Breast epithelium (tissue), 4 donors: Measurements from ENCODE around the gene EPHB2. TPM values are rescaled to one million over a fixed set of nuclear protein-coding genes. Genes with fewer than 3 reads are reported as not detected.
"Not testable (repeated sequence)": the region's sequence is repeated elsewhere in the genome, so short reads cannot be mapped to it uniquely, and the experiment has no call there.

Experiments
- DNase-seq, 2 donors: peaks; one replicate each; pipeline ENCODE4 v3.0.0-alpha.2; 2019; ENCODE audit warnings: low spot score in 2 of 2
- H3K27ac ChIP-seq, 2 donors: fragments of 200-600 bp; sonication (generic) in 1 of 2; one replicate each; pipeline ENCODE4 v1.5.1; 2016 to 2019; ENCODE audit warnings: mild to moderate bottlenecking in 1 of 2
- H3K27me3 ChIP-seq, 2 donors: fragments of 200-600 bp; sonication (generic) in 1 of 2; one replicate each; pipeline versions ENCODE4 v1.5.1 to v1.6.0; 2017 to 2019; ENCODE audit warnings: control low read depth in 1 of 2, mild to moderate bottlenecking in 1 of 2
- H3K36me3 ChIP-seq: fragments of 200-600 bp; one replicate; pipeline ENCODE4 v1.5.1; 2019
- H3K4me1 ChIP-seq, 2 donors: fragments of 200-600 bp; sonication (generic); one replicate each; pipeline ENCODE4 v1.5.1; 2016 to 2019; ENCODE audit warnings: control low read depth in 1 of 2
- H3K4me3 ChIP-seq, 3 donors: fragments of 200-600 bp; sonication (generic); 1 replicate in 2 of 3; 2 replicates in 1 of 3; pipeline ENCODE4 v1.5.1; 2016 to 2019; ENCODE audit warnings: mild to moderate bottlenecking in 3 of 3, moderate library complexity in 2 of 3
- H3K9me3 ChIP-seq, 2 donors: fragments of 200-600 bp; sonication (generic) in 1 of 2; one replicate each; pipeline ENCODE4 v1.5.1; 2016 to 2019; ENCODE audit warnings: control low read depth in 1 of 2
- POLR2A ChIP-seq: fragments of 450-650 bp; IDR thresholded peaks from one replicate; pipeline ENCODE4 v1.6.1; 2016; ENCODE audit warnings: antibody characterized with exemption, mild to moderate bottlenecking, moderate library complexity
- POLR2AphosphoS5 ChIP-seq, 3 donors: sonication (generic); formaldehyde crosslinking; IDR thresholded peaks; one replicate each; pipeline ENCODE4 v1.6.1; 2017; ENCODE audit warnings: antibody characterized with exemption in 3 of 3
- intact Hi-C: fragments of 100-400 bp; cut with DNase I; formaldehyde crosslinking; loops from one replicate; pipeline ENCODE4 v1.15.1; 2023; ENCODE audit warnings: low total_unique reads
- total RNA-seq, 3 donors: library from RNA; depleted of rRNA; stranded (reverse); fragments of >200 nt; gene quantifications; one replicate each; pipeline ENCODE4 v1.1.0, GENCODE V29; 2016
- TF ChIP-seq, protein P1 (sequence below), 3 donors: fragments of 450-650 bp; IDR thresholded peaks; one replicate each; pipeline ENCODE4 v1.5.1; 2016 to 2017; ENCODE audit warnings: antibody characterized with exemption in 3 of 3, mild to moderate bottlenecking in 3 of 3, moderate library complexity in 3 of 3

Gene EPHB2
- total RNA-seq, 3 donors from 2014 or later: 1.3 to 4.6 (median 1.5) TPM

DNA sequence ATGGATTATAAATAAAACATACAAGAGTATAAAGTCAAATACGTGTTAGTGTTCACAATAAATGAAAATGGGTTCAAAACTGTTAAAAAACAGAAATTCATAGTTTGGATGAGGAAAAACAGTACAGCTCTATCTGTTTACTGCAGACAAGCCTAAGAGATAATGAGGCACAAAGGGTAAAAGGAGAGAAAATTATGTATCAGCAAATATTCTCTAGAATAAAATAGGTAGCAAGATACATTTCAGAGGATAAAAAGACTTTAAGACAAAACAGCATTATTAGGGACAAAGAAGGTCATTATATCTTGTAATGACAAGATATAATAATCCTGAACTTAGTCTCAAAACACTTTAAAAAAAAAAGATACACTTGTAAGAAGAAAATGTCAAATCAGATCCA, 123.1 kb downstream of the EPHB2 start:
- Histone ChIP-seq H3K27me3 (no peaks in the 10 kb centered on the region), H3K4me1 (no peaks in the 10 kb centered on the region), H3K9me3 (no peaks in the 10 kb centered on the region), H3K27ac (no peak overlapping the region), H3K36me3 (no peaks in the 10 kb centered on the region), H3K4me3 (no peak overlapping the region)
- TF ChIP-seq, protein P1, sequence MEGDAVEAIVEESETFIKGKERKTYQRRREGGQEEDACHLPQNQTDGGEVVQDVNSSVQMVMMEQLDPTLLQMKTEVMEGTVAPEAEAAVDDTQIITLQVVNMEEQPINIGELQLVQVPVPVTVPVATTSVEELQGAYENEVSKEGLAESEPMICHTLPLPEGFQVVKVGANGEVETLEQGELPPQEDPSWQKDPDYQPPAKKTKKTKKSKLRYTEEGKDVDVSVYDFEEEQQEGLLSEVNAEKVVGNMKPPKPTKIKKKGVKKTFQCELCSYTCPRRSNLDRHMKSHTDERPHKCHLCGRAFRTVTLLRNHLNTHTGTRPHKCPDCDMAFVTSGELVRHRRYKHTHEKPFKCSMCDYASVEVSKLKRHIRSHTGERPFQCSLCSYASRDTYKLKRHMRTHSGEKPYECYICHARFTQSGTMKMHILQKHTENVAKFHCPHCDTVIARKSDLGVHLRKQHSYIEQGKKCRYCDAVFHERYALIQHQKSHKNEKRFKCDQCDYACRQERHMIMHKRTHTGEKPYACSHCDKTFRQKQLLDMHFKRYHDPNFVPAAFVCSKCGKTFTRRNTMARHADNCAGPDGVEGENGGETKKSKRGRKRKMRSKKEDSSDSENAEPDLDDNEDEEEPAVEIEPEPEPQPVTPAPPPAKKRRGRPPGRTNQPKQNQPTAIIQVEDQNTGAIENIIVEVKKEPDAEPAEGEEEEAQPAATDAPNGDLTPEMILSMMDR (IDR thresholded peaks at IDR 0.05): no peak
- no peak for TF ChIP-seq POLR2A
- no peak for TF ChIP-seq POLR2AphosphoS5 (IDR thresholded peaks at IDR 0.05)
- intact Hi-C loops: no loop called here
- no peak for DNase-seq

DNA sequence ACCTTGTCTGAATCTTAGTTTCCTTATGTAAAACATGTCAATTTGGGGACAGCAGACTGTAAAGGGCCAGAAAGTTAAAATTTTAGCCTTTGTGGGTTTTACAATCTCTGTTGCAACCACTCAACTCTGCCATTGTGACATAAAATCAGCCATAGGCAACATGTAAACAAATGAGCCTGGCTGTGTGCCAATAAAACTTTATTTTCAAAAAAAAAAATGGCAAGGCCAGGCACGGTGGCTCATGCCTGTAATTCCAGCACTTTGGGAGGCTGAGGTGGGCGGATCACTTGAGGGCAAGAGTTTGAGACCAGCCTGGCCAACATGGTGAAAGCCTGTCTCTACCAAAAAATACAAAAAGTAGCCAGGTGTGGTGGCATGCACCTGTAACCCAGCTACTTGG, 123.8 kb downstream of the EPHB2 start:
- H3K4me1 ChIP-seq, intact Hi-C loops: not testable (repeated sequence)

DNA sequence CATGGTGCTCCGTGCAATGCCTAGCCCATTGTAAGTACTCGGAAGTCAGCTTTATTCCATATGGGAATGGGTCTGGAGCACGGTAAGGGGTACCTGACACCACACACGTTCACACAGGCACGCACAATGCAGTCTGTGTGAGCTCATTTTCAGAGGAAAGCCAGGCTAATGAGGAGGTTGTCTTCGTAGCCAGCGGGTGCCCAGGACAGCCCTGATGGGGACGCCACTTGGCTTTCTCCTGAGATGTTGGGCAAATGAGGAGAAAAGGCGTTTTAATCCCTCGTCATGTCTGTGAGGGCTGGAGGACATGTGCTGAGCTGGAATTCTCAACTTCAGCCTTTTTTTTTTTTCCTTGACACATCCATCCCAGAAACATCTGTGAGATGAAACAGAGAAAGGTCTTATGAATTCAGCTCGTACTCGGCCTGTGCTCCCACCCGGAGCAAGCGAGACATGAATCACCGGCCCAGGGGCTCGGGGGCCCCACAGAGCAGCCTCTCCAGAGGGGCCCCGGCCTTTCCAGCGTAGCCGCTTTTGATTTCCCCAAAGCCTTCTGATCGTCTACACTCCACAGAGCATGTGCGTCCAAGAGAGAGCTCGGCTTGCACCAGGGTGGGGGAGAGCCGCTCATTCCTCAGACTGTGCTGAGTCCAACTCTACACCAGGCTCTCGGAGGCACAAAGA, 125.1 kb downstream of the EPHB2 start:
- Histone ChIP-seq H3K9me3 (no peaks in the 10 kb centered on the region), H3K27me3 (no peaks in the 10 kb centered on the region), H3K4me3 (no peak overlapping the region), H3K36me3 (no peaks in the 10 kb centered on the region), H3K4me1 (no peaks in the 10 kb centered on the region), H3K27ac (no peak overlapping the region)
- DNase-seq: no peak
- TF ChIP-seq POLR2AphosphoS5 (IDR thresholded peaks at IDR 0.05) (no peak), POLR2A (no peak)
- TF ChIP-seq, protein P1 (IDR thresholded peaks at IDR 0.05): no peak
- intact Hi-C loops: no loop called here

More for the DNA sequence above, 123.8 kb downstream of the EPHB2 start:
- not testable (repeated sequence) for H3K4me3 ChIP-seq, DNase-seq, H3K36me3 ChIP-seq, H3K9me3 ChIP-seq, H3K27ac ChIP-seq, H3K27me3 ChIP-seq

DNA sequence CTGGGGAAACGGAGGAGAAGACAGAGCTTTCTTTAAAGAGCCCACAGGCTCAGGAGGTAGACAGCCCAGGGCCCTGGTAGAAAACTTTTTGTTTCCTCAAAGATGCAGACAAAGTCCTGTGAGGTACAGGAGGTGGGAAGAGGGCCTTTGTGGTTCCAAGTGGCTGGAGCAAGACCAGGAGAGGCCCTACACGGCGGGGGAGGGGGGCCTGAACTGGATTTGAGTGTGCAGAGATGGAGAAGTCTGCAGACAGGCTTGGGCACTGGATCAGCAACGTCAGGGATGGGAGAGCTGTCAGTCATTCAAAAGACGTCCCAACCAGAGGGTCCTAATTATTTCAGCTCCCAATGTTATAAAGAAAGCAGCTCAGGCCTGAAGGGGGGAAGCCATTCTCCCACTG, 126.2 kb downstream of the EPHB2 start:
- no peak for TF ChIP-seq POLR2A
- TF ChIP-seq, protein P1 (IDR thresholded peaks at IDR 0.05): no peak
- no peak for TF ChIP-seq POLR2AphosphoS5 (IDR thresholded peaks at IDR 0.05)
- no peak for DNase-seq
- Histone ChIP-seq H3K4me1 (no peaks in the 10 kb centered on the region), H3K36me3 (no peaks in the 10 kb centered on the region), H3K27ac (no peak overlapping the region), H3K9me3 (no peaks in the 10 kb centered on the region), H3K4me3 (no peak overlapping the region), H3K27me3 (no peaks in the 10 kb centered on the region)
- intact Hi-C loops: no loop called here

DNA sequence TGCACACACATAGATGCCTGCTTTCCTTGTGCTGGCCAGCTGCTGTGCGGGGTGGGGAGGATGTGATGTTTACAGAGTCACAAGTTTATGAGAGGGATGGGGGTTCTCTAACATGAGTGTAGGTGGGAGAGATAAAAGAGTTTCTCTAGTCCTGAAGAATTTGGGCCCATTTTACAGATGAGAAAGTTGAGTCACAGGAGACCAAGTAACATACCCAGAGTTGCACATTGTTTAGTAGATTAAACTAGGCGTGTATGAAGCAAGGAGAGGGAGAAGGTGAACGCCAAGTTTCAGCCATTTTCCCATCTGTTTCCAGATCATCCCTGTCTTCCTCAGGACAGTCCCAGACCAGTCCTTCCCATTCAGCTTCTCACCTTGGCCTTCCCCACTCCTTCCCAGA, 126.7 kb downstream of the EPHB2 start:
- TF ChIP-seq POLR2AphosphoS5 (IDR thresholded peaks at IDR 0.05) (no peak), POLR2A (no peak)
- TF ChIP-seq, protein P1 (IDR thresholded peaks at IDR 0.05): no peak
- intact Hi-C loops: no loop called here
- no peak overlapping the region for H3K4me3 ChIP-seq
- H3K27me3 ChIP-seq: no peaks in the 10 kb centered on the region
- no peaks in the 10 kb centered on the region for H3K9me3 ChIP-seq
- no peaks in the 10 kb centered on the region for H3K36me3 ChIP-seq
- no peak overlapping the region for H3K27ac ChIP-seq
- no peak for DNase-seq
- no peaks in the 10 kb centered on the region for H3K4me1 ChIP-seq
